GM21447 (cell line): ENCODE data around the gene TMEM184A.

Experiments used
- ATAC-seq: cut with Tn5 transposase; IDR thresholded peaks from one replicate; pipeline ENCODE4 v1.9.1; 2021; ENCODE audit not compliant: unreplicated experiment

TMEM184A gene

GRCh38 chr7:1553512-1554210 is 2.3 kb downstream of the TMEM184A start:
- ATAC-seq: no peak

GRCh38 chr7:1552200-1552599 is 3.8 kb downstream of the TMEM184A start:
- ATAC-seq: no peak

- no peak for ATAC-seq
These were observed 5.2 kb downstream of the TMEM184A start for GRCh38 chr7:1550846-1551155.

GRCh38 chr7:1550005-1550845 is 5.8 kb downstream of the TMEM184A start:
- ATAC-seq: no peak

GRCh38 chr7:1549357-1550004 is 6.5 kb downstream of the TMEM184A start:
- no peak for ATAC-seq

GRCh38 chr7:1548944-1549343 is 7.1 kb downstream of the TMEM184A start:
- no peak for ATAC-seq

- no peak for ATAC-seq
These were observed 7.6 kb downstream of the TMEM184A start for GRCh38 chr7:1548438-1548831.

GRCh38 chr7:1547777-1548437 is 8.1 kb downstream of the TMEM184A start:
- no peak for ATAC-seq

- ATAC-seq: no peak
These were observed 8.9 kb downstream of the TMEM184A start for GRCh38 chr7:1546909-1547776.

- ATAC-seq: no peak
These were observed 9.6 kb downstream of the TMEM184A start for GRCh38 chr7:1546274-1546908.

- no peak for ATAC-seq
These were observed 10.4 kb downstream of the TMEM184A start for GRCh38 chr7:1545417-1546246.

GRCh38 chr7:1544896-1545416 is 11.0 kb downstream of the TMEM184A start:
- no peak for ATAC-seq

- no peak for ATAC-seq
These were observed 11.7 kb downstream of the TMEM184A start for GRCh38 chr7:1544178-1544895.

- ATAC-seq: no peak
These were observed 12.2 kb downstream of the TMEM184A start for GRCh38 chr7:1543826-1544177.

- ATAC-seq: no peak
These were observed 12.9 kb downstream of the TMEM184A start for GRCh38 chr7:1542841-1543747.

GRCh38 chr7:1542329-1542728 is 13.7 kb downstream of the TMEM184A start:
- ATAC-seq: no peak

- ATAC-seq: no peak
These were observed 14.4 kb downstream of the TMEM184A start for GRCh38 chr7:1541431-1542162.
